DLD1 (cell line): ENCODE results near the gene USP31.
"Not testable (repeated sequence)": the region's sequence is repeated elsewhere in the genome, so short reads cannot be mapped to it uniquely, and the experiment has no call there.

Experiments
- in situ Hi-C: cut with HindIII; loops from 2 replicates; pipeline ENCODE4 v1.10.0; 2017; ENCODE audit warnings: low sequenced_read_pairs

The USP31 gene

DNA sequence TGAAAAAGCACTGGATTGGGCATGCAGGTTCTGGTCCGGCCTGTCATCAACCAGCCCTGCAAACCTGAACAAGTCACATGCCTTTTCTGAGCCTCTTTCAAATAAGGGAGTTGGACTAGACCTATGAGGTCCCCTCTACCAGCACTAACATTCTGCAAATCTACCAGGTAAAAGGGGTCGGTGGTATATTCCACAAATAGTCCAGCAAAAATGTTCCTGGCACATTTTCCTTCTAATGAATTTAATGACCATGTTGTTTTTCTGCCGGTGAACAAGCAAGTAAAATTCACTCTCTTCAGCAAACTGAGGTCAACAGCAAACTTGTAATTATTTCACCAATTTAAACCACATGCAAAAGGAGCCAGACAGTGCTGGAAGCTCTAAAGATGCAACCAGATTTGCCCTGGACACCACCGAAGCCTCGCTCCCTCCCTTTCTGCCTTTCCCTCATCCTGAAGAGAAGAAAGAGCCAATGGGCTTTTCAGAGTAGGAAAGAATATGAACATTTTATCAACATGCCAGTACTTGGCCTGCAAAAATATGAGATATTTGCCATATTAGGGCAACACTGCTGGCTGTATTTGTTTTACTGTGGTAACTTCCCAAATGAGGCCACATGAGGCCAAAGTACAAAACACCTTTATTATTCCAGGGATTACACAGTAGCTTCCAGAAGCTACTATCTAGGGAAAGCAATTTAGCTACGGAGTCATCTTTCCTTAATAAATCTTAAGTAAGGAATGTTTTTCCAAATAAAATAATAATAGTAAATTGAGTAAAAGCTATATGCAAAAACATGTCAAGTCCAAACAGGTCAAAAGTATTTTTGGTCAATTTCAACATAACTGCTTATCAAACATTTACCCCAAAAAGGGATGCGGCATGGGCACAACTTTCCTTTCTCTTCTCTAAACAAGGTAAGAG, 45.0 kb downstream of the USP31 start:
- in situ Hi-C loops = no loop called here

DNA sequence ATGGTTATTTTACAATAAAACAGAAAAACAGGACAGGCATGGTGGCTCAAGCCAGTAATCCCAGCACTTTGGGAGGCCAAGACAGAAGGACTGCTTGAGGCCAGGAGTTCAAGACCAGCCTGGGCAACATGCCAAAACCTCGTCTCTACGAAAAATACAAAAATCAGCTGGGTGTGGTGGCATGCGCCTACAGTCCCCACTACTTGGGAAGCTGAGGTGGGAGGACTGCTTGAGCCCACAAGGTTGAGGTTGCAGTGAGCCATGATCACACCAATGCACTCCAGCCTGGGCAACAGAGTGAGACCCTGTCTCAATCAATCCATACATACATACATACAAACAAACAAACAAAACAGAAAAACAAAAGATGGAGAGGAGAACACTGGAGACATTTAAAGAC, 45.6 kb downstream of the USP31 start:
- in situ Hi-C loops = no loop called here

DNA sequence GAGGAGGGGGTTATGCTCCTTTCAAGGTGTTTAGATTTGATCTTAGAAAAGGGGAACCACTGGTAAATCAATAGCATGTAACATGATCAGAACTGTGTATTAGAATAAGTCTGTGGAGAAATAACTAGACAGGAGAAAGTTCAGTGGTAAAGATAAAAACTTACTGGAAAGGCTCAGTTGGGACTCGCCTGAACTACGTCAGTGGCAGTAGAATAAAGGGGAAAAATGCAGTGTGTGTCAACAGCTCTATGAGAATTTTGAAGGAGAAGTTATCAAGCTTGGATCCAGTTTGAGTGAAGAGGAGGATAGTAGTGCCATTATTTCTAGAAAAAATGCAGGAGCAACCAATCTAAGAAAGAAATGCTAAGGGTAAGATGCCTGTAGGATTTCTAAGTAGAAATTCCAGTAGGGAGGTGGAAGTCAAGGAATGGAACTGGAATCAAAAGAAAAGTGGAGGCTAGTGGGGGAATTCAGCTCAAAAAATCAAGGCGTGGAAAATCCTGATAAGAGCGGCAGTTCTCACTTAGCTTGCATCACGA, 48.2 kb downstream of the USP31 start:
- in situ Hi-C loops = no loop called here

DNA sequence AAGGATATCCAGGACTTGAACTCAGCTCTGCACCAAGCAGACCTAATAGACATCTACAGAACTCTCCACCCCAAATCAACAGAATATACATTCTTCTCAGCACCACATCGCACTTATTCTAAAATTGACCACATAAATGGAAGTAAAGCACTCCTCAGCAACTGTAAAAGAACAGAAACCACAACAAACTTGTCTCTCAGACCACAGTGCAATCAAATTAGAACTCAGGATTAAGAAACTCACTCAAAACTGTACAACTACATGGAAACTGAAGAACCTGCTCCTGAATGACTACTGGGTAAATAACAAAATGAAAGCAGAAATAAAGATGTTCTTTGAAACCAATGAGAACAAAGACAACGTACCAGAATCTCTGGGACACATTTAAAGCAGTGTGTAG, 52.8 kb downstream of the USP31 start:
- in situ Hi-C loops = not testable (repeated sequence)

DNA sequence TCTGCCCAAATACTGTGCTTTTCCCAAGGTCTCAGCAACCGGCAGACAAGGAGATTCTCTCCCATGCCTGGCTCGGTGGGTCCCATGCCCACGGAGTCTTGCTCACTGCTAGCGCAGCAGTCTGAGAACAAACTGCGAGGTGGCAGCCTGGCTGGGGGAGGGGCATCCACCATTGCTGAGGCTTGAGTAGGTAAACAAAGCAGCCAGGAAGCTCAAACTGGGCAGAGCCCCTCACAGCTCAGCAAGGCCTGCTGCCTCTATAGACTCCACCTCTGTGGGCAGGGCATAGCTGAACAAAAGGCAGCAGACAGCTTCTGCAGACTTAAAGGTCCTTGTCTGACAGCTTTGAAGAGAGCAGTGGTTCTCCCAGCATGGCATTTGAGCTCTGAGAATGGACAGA, 55.1 kb downstream of the USP31 start:
- in situ Hi-C loops = not testable (repeated sequence)

DNA sequence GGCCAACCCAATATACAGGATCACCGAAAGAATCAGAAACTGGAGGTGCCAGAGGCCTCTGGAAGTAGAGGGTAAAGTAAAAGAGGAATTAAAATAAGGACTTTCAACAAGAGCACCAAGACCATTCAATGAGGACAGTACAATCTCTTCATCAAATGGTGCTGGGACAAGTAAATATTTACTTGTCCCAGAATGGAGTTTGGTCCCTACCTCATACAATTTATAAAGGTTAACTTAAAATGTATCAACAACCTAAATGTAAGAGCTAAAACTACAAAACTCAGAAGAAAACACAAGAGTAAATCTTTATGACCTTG, 56.5 kb downstream of the USP31 start:
- in situ Hi-C loops = no loop called here

DNA sequence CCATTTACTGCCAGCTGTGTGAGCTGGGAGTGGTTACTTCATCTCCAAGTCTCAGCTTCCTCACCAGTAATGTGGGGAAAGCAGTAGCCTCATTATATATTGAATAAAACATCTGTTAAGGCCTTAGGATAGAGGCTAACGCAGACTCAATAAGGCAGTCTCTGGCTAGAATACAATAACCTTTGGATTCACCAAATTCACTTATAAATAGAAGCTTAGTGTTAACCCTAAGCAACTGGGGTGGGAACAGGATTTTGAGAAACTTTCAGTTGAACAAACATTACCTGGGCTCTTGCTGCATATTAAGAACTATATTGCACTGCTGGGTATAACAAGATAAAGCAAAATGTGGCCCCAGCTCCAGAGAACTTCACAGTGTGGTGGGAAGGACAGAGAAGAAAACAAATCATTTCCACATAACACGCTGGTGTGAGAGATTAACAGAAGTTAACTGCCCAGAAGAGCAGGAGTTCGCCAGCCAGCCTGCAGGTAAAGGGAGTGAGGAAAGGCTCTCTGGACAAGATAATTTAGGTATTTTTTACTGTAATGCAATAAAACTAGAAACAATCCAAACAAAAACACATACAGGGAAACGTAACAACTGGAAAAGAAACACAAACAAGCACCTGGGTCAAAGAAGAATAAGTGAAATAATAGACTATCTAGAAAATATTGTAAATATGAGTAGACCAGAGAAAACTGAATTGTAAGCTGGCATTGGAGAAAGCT, 57.0 kb downstream of the USP31 start:
- in situ Hi-C loops = no loop called here

DNA sequence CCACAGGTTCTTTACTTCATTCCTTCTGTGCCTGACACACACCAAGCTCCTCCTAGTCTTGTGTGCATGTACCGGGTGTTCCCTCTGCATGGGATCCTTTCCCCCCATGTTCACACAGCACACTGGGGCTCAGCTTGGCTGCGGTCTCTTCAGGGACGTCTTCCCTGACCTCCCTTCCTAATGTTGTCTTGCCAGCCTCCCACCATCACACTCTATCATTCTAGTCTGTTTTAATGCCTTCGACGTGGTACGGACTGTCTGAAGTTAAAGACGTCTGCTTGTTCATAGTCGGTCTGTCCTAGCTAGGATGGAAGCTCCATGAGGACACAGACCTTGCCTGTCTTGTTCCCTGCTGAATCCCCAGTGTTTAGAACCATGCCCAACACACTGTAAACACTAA, 60.1 kb downstream of the USP31 start:
- in situ Hi-C loops = no loop called here

DNA sequence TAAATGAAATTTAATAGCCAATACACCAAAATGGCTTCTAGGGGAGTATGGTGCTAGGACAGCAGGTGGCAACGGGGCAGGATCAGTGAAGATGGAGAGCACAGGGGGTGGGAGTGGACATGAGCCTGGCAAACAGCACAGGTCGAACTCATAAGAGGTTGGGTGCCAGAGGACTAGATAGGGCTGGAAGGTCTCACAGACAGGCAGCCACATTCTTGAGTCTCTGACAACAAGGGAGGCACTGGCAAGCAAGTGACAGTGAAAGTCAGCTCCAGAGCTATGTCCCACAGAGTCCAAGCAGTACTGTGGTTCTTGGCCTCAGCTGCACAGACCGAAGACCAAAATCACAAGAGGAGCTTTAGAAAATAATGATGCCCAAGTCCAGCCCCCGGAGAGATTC, 61.2 kb downstream of the USP31 start:
- in situ Hi-C loops = no loop called here

DNA sequence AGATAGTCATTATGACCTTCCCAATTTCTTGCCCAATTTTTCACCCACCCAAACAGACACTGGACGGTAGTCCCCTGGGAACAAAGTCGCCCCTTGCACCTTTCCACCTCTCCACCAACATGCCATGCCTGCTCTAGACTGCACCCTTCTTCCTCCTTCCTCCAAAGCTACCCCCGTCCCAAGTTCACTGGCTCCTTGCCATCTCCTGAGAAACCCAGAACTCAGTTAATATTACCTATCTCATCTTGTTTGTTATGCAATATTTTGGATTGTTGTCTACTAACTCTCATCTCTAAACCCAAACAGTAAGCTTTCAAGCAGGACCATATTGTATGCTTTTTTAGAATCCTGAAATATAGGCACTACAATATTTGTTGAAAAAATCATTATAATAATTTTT, 63.3 kb downstream of the USP31 start:
- in situ Hi-C loops = no loop called here

DNA sequence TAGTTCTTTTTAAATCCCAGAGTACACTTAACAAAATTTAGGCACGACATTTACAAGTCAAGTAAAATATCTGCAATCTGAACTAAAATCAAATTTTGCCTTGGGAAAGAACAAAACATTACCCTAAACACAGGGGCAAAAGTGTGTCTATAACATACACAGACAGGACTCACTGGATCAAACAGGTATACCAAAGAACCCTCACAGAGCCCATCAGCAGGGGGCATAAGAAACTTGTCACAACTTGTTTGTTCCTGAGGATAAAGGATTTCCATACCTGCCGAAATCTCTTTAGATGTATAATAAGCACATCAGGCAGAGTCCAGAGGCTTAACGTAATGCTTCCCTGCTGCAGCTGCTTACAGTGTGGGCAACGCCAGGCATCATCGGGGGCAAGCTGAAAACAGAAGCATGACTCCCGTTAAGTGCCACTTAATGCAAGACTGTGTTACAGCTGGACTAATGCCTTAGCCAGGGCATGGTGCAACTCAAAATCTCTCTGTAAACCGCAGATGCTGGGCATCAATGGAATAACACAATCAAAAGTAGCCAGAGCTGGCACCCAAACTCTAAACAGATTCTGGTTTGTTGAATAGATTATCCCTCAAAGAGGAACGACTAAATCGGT, 67.0 kb downstream of the USP31 start:
- in situ Hi-C loops = no loop called here

DNA sequence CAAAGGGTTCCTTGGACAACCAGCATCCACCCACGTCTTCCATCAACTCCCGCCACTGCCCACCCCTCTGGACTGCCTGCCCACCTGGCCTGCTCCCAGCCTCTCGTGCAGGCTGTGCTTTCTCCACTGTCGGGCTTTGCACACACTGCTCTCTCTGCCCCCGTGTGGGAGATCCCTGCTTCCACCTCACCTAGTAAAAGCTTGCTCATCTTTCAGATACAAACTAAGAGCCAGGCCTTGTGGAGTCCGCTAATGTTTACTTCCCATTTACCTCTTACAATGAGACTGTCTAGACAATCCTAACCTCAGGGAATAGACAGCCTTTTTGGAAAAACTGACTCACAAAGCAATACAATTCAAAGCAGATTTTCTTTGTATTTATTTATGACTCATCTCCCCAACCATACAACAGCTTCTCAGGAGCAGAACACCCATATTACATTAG, 67.6 kb downstream of the USP31 start:
- in situ Hi-C loops = no loop called here

DNA sequence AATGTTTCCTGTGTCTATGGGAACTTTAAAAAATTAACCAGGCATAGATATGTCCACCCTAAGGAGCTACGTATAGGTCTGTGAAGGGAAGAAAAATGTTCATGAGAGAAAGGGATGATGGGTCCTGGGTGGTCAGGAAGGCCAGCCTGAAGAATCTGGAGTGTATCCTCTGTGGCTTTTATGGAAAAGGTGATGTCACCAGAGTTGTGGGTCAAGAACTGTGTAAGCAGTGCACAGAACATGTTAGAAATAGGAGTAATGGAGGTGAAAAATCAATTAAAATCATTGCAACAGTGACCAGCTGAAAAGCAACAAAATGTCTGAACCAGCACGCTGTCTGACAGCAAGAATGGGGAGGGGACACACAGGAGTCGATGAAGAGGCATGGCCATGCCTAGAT, 68.5 kb downstream of the USP31 start:
- in situ Hi-C loops = no loop called here

DNA sequence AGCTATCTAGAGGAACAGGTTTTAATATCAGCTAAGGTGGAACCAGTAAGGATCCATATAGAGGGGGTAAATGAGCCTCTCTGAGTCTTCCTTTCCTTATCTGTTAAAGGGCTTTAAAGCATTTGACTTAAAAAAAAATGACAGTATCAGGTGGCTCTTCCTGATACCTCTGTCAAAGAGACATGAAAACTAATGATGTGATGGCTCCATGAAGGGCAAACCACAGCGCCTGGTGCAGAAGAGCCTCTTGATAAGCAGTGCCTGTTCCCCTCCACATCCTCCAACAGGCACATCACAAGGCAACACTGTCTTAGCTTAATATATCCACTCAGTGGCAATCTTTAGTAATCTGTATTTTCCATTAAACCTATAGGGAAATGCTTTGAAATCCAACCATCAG, 68.9 kb downstream of the USP31 start:
- in situ Hi-C loops = no loop called here

DNA sequence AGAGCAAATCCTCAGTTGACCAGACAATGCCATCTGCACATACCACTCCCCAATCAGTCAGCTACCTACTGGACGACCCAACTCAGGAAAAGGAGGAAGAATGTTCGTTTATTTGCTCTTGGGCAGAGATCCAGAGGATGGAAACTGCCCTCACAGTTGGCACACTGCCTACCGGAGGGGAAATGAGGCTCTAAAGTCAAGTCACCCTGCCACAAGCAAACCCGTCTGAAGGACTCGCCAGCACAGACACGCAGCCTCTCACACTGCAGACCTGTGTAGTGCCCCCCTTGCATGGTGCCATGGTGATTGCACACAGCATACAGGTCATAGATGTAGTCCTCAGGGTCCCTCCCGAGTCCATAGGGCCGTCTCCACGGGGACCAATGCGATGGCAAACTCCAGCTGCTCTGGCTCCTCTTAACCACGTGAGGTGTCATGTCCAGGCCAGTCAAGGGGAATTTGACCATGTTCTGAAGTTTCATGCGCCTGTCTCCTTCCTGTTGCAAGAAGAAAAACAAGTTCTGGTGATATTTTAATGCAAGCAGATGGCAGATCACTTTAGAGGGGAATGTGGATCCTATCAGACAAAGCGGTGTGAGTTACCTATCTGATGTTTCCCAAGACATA, 69.5 kb downstream of the USP31 start:
- in situ Hi-C loops = no loop called here

DNA sequence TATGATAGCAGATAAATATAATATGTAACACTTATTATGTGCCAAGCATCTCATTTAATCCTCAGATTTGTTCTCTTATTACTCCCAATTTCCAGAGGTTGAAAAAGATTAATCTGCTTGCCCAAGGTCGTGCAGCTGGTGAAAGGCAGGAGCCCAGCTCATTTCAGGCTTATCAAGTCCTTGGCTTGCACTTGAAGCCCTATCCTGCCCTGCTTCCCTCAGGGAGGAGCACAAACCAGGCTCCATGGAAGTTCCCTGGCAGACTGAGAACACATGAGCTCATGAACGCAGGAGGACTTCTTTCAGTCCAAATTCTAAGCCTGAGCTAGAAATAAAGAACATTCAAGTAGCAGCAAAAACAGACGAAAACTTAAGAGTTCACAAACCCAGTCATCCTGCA, 74.8 kb downstream of the USP31 start:
- in situ Hi-C loops = no loop called here

DNA sequence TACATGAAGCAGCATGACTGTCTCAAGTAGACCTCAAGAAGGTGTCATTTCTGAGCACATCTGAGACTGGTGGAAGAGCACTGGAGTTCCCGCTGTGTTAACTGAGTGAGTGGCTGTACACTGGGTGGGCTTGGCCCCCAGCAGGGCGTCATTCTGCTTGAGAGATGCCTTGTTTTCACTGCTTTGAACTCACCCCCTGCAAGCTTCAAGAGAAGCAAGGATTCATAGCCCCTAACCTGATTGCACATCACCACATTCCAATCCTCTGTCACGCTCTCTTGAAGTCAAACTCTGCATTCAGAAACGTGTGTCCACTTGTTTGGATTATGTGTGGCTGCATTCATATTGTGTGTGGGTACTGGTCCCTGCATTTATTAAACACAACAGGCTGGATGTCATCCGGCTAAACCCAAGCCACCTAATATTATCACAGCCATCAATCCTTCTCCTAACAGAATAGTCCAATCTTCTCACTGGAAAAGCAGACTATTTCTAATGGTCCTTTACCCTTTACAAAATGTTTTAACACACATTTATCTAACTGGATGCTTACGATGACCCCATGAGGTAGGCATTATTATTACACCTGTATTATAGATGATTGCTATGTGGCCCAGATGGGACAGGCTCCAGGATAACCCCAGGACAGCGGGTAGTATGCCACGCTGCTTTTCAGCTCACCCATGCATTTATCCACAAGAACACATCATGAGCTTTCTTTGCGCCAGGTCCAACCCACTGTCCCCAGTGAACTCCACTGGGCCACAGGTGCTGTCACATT, 76.3 kb downstream of the USP31 start:
- in situ Hi-C loops = no loop called here

DNA sequence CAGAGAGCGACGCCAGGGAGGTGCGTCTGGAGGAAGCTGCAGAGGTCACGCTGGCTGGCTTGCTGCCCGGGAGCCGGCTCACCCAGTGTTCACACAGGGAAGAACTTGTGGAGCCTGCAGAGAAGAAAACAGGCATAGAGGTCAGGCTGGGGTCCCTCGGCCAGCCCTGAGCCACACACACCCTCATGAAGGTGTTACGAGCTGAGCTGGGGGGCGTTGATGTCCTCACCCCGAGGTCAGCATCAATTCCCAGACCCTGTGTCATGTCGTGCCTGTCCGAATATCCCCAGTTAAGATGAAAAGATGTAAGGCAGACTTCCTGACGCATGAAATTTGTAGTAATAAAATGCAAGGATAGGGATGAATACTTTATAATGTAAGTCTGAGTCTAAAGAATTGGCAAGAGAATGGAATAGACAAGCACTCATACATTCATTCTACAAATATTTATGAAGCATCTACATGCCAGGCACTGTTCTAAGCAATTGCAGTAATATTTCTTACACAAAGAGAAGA, 77.1 kb downstream of the USP31 start:
- in situ Hi-C loops = no loop called here

DNA sequence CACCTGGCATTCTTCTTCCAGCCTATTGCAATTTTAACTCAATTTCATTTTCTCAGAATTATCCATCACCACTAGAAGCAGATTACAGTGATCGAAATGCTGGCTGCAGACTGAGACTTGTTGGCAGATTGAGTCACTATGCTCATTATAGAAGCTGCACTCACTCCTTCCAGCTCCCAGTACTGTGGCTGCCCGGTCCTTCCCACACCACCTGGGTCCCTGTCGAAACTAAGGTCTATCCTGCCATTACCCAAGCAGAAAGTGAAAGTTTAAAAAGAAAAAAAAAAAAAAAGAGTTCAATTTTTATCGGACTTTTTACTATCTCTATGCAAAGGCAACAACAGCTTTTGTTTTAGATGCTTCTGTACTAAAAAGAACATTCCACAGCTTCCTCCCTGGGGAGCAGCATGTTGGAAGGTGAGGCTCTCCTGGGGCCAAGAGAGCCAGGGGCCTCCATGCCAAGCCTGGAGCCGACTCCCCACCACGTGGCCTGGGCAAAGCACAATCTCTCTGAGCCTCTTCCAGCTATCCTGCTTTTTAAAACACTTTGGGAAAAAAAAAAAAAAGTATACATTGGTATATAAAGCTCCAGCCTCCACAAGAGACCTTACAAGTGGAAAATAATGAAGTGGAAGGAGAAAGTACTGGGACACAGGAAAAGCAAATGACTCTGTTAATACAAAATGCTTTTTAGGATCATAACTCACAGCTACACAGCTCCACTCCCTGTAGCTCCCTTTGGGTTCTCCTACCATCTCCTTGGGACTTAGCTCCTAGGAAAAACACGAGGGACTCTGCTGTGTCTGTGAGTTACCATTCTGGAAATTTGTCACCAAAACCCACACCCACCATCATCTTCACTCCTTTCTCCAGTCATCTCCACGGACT, 77.8 kb downstream of the USP31 start:
- in situ Hi-C loops = no loop called here
